Ureter (tissue), 1 donor: ENCODE results near the gene TSC22D1. TPM values are rescaled to one million over a fixed set of nuclear protein-coding genes. Genes with fewer than 3 reads are reported as not detected.

ENCODE experiments used
- DNase-seq: peaks from one replicate; pipeline ENCODE4 v3.0.0-alpha.2; 2020; ENCODE audit warnings: low spot score
- total RNA-seq: library from RNA; stranded (reverse); gene quantifications from one replicate; pipeline ENCODE4 v1.2.4, GENCODE V29; 2023
- donor health status: DM: yes; HTN: yes; CAD: no.

TSC22D1 gene
- total RNA-seq, 1 donor from 2014 or later, result 162 TPM

DNA sequence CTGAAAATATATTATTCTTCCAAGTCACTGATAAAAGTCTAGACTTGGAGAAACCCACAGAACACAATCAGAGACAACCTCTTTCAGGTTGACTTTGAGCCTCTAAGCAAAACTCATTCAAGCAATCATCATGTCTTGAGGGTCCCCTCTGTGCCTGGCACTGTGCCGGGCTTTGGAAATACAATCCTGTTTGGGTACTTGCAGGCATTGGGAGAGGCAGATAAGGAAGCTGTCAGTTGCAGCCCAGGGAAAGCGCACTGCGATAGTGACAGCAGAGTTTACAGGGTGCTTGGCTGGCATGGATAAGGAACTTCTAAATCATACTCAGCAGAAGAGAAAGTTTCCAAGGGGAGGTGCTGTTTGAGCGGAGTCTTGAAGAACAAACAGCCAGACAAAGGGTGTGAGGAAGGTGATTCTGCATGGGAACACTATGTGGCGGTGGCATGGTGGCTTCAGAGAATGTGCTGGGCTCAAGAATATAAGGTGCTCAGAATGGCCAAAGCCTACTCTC, 193.4 kb downstream of the TSC22D1 start:
- DNase-seq, result no peak

Other genes with a start within 250 kb of the TSC22D1 start
- 10.6 TPM for gene SERP2, start 202.5 kb downstream of the TSC22D1 start, total RNA-seq